RCC 7860 (cell line): ENCODE data around the gene CHN2.

Experiments used
- DNase-seq: peaks from one replicate; pipeline ENCODE4 v3.0.0-alpha.2; 2015; ENCODE audit warnings: low spot score
- FAIRE-seq: peaks from 2 replicates; lab custom pipeline; 2012; peaks lifted over from hg19 to GRCh38; lab: Jason Lieb, UNC

CHN2 gene

DNA sequence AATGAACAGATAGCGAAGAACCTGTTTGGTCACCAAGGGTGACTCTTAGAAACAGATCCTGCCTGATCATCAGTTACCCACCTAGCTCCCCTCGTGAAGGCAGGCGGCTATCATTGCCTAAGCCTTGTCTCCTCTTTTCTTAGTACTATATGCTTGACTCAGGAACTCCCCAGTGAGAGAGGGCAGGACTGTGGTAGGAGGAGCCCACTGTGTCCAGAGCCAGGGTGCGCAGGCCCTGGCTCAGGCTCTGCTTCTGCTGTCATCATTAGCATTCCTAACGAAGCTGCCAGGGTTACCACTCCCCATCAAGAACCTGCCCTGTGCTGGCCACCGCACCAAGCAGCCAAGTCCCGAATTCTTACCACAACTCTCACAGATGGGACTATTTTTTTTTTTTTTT lies 160.8 kb downstream of the CHN2 start:
- FAIRE-seq, result no peak

DNA sequence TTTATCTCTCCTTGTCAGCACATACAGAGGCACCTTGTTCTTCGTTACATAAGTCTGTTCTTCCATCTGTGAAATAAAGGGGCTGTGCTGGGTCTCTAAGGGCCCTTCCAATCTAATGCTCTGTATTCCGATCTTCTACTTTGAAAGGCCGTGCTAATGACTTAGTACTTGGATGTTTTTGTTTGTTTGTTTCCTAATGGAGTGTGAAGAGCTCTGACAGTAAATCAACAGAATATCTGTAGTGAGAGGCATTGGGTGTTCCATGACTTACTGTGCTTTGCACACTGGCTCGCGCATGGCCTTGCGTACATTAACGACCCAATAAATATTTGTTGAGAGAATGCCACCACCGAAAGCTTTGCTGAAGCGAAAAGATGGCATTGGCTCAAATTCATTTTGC lies 162.1 kb downstream of the CHN2 start:
- DNase-seq (no peak), FAIRE-seq (no peak)

More for the DNA sequence above, 160.8 kb downstream of the CHN2 start:
- no peak for DNase-seq

DNA sequence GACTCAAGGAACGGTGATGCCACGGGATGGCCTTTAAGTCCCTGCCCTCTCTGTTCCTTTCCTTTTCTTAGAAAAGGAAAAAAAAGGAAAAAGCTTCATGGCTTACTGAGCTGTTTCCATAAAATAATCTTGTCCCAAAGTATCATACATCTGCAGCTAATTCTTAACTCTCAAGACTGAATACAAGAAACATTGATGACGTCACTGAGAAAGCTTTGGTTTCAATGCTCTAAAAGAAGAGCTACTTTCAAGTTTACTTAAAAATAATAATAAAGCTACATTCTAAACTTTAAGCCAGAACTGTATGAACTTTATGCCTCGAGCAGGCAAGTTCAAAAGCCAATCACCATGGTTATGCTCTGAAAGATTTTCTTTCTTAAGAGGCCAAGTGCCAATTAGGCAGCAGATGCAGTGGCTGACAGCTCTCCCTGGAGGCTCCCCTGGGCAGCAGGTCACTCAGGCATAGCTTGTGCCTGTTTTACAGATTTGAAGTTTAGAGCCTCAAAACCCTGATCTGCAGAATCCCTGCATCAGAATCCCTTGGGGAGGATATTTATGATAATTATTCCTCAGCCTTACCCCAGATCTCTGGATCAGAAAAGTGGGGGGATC lies 165.0 kb downstream of the CHN2 start:
- FAIRE-seq, result no peak
- DNase-seq, result no peak

DNA sequence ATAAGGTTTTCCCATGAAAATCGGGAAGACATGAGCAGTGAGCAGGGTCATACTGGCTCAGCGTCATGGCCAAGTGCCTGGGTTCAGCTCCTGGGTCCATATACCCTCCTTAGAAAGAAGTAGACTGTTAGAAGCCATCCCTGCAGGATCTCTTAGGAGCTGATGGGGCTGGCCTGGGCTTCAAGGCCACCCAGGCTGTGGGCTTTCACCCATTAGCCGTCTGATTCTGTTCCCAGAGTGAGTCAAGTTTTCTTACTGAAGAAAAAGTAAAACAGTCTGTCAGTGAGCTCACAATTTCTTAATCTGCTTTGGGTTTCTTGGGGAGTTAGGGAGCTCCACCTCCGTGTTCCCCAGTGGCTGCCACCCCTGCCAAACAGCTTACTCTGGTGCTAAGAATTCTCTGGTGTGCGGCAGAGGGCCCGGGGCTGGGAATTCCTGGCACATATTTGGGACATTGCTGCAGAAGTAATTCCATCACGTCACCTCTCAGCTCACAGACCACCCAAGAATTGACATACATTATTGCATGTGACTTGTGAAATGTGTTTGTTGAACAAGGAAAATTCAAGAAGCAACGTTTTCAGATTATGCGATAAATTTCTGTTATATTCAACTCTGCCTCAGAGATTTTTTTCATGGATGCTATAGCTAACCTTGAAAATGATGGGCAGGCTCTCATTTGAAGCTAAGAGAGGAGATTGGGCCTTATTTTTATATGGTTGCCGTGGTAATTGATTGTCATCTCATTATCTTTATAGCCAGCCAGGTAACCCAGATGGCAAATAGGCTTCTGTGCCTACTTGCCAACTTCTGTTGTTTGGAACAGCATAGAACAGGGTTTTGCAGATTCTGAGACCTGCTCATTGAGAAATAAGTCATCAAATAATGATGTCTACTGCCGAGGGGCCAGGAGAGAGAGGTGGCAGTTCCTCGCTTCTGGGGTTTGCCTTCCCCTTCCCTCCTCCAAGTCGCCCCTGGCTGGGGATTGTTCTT lies 166.4 kb downstream of the CHN2 start:
- FAIRE-seq (no peak), DNase-seq (no peak)

DNA sequence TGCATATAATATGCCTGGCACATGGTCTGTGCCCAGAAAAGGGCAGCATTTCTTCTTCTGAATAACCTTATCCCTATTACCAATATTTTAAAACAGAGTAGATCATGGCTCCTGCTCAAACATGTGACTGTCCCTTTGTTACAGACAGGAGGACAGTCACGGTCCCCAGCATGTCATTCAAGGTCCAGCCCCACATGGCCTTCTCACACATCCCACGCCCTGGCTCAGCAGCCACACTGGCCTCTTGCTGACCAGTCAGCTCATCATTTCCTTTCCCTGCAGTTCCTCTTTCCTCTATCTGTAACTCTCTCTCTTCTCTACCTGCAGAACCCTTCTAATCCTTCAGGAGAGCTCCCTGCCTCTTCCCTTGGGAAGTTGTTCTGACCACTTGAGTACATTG lies 167.8 kb downstream of the CHN2 start:
- no peak for FAIRE-seq
- DNase-seq, result no peak

DNA sequence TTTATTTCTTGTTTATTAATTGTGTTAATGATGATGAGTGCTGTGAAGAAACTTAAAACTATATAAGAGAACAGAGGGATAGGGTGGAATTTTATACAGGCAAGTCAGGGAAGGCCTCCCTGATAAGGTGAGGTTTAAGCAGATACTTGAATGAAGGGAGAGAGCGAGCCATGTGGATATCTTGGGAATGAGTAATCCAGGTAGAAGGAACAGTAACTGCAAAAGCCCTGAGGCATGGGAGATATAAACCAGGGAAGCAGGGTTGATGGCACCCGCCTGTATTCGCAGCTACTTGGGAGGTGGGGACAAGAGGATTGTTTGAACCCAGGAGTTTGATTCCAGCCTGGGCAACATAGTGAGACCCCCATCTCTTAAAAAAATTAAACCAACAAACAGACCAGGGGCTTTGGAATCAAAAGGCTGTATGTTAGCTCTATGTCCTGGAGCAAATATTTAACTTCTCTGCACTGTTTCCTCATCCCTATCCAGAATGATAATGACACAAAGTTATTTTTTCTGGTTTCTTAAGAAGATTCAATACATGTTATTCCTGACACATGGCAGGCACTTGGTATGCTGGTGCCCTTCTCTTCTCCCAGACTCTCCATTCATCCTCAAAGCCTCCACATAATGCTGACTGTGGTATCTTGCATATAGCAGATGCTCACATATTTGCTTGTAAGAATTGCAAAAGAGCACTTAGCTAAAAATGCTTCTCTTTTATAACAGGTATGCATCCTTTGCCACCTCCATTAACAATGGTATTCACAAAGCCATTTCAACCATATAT lies 169.3 kb downstream of the CHN2 start:
- FAIRE-seq, result no peak
- DNase-seq, result no peak

DNA sequence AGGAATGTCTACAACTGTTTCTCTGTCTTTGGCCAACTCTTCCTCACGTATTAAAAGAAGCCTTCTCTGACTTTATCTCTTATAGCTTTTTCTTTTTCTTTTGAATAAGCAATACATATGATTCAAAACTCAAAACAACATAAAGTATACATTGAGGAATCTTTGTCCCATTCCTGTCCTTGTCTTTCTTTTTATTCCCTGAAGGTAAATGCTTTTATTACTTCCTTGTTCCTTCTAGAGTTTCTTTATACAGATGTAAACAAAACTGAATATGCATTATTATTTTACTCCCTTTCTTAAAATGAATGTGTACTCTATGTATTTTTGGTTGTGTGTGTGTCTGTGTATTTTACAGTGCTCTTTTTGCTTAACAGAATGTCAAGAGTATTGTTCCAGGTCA lies 170.1 kb downstream of the CHN2 start:
- FAIRE-seq, result no peak
- no peak for DNase-seq

DNA sequence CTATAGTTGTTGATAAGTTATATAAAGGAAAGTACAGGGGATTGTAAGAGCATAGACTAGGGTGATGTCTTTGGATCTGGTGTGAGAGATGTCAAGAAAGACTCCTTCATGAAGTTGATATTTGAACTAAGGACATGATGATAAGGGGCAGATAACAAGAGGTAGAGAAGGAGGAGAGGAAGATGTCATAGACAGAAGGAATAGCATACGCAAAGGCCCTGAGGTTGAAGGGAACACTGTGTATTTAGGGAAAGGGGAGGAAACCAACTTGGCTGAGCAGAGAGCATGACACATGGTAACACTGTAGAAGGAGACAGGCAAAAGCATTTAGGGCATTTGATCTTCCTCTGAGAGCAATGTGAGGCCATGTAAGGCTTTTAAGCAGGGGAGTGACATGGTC lies 170.8 kb downstream of the CHN2 start:
- no peak for FAIRE-seq
- no peak for DNase-seq

DNA sequence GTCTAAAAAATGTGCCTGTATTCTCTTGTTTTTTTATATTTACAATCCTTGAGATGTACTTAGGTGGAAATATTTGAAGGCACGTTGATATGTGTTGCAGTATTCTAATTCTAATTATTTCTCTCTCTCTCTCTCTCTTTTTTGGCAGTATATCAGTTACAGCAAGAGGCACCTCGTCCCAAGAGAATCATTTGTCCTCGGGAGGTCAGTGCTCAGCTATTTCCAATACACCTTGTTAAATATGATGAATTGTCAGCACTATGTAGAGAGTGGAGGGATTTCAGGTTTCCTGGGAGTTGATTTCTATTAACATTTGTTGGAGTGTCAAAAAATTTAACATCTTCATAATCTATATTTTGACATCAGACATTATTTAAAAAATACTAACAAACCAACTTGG lies 173.2 kb downstream of the CHN2 start:
- FAIRE-seq (no peak), DNase-seq (no peak)

DNA sequence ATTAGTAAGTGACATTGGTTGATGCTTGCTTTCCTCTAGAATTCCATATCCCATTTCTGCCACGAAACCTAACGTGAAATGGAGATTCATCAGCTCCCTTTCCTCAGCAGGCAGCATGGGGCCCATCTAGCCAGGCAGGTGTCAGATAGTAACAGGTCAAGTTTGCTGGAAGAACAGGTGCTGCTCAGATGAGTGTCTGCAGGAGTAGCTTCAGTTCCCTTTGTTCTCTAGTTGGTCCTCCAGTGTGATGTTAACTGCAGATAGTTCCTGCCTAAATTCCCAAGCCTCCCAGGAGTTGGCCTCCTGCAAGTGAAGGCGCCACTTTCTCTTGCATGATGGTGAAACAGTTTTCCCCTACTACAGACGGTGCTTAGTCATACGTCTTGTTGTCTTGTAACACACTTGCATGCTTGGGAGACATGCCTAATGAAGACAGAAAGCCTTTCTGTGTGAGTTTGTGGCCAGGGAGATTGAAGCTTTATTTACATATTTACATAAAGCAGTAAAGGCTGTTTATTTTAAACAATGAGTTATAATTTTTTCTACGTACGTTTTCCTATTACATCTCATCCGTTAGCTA lies 175.4 kb downstream of the CHN2 start:
- DNase-seq (no peak), FAIRE-seq (no peak)

DNA sequence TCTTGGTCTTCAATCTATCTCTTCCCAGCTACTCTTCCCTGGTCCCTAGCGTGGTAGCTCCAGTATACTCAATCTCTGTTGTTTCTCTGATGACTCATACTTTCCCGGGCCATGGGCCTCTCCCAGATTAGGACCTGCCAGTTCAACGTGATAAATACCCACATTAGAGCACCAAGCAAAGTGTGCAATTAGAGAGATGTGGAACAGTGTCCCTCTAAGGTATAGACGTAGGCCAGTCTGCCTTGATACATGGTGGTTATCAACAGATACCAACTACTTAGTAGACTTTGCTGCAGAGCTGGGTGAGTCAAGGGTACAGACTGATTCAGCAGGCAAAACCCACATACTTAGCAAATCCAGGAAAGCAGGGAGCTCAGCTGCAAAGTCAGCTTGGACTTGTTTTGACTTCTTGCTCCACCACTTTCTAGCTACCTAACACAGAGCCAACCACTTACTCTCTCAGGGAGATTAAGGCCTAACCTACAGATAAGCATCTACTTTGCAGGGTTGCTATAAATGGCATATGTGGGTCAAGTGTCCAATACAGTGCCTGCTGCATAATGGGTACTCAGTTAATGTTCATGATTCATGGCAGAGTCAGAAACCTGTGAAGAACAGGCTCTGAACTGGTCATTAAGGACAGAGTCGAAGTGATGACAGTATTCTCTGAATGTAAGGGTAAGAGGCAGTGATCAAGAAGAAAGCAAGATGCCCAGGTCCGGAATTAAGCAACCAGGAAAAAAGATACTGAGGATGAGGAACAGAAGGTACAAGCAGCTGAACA lies 176.1 kb downstream of the CHN2 start:
- FAIRE-seq (no peak), DNase-seq (no peak)

DNA sequence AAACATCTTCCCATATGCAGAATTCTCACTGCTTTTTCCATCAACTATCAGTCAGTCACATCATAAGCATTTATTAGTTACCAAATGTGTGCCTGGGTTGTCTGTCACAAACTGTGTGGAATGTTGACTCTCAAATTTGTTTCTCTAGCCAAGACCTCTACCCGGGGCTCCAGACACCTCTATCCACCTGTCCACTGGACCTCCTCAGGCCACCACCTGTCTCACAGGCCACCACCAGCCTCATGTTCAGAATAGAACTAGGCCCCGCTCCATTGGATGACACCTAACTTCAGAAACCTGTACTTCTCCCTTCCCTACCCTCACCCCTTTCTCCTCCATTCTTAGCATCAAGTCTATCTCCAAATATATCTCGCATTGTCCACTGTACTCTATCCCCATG lies 176.9 kb downstream of the CHN2 start:
- no peak for FAIRE-seq
- no peak for DNase-seq

DNA sequence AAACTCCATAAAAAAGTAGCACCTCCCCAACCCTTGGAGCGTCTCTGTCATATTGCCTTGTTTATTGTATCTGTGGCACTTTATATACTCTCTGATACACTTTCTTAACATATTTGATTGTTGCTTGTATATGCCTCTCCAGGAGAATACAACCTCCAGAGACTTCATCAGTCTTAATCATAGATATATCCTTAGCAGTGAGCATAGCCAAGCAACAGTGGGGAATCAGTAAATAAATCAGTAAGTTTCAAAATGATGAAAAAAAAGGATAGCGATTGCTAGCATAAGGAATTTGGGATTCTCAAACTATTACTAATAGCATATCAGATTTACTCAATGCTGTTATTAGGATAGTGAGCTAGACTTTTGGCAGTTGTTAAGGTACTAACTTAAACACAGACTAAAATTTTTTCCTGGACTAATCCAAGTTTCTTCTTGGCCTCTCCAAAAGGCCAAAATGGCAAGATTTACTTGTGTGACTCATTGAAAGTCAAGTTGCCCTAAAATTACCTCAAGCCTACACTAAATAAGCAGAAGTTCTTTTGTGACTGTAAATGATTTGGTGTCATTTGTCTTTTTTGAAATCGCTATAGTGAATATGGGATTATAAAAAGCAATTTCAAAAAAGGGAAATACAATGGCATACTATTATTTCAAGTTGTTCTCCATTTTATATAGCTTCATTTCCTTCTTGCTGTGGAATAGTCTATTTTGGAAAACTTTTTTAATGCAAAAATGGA lies 177.9 kb downstream of the CHN2 start:
- DNase-seq (no peak), FAIRE-seq (no peak)

DNA sequence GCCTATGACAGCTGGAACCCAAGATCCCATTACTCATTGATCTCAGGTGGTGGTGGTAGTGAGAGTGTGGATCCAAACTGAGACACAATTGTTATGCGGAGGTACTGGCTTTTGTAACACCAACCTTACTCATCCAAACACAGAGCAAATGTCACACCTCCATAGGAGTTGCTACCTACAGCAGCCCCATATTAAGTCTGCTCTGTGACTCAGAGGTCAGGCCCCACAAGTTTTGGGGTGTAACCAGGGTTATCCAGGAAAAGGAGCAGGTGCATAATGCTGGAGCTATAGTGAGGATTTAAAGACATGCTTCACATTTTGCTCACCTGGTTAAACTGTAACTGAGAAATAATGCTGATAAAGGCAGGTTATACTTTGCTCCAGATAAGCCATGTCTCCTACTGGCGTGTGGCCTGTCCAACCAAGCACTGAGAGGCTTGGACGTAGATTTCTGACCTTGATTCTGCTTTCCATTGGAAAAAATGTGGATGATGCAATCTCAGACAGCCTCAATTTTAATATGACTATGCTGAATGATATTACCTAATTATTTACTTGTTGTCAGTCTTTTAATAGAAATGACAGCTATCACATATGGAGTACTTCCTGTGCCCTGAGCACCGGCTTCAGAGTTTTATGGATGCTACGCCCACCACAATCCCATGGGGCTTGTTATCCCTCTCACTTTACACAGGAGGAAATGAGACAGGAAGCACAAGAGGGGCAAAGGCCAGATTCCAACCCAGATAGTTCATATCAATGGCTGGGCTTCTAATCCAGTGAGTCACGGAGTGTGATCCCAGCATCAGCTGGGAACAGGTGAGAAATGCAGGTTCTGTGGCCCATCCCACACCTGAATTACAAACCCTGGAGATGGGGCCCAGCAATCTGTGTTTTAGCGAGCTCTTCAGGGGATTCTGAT lies 181.3 kb downstream of the CHN2 start:
- DNase-seq (no peak), FAIRE-seq (no peak)

DNA sequence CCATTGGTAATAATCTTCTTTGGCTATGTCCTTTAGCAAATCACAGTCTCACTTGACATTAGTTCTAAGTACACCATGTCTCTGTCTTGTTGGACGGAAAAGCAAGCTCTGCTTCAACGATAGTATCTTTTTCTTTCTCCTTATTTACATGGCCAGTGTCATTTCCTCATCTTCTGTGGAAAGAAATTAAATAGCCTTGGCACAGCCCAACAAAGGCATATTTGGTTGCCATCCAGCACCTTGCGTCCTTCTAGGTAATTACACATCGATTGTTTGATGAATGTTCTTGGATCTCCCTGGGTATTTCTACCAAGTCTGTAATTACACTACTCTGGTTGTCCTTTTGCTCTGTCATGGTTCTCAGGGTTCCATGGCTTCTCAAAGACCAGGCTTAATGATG lies 183.1 kb downstream of the CHN2 start:
- FAIRE-seq, result no peak
- no peak for DNase-seq

DNA sequence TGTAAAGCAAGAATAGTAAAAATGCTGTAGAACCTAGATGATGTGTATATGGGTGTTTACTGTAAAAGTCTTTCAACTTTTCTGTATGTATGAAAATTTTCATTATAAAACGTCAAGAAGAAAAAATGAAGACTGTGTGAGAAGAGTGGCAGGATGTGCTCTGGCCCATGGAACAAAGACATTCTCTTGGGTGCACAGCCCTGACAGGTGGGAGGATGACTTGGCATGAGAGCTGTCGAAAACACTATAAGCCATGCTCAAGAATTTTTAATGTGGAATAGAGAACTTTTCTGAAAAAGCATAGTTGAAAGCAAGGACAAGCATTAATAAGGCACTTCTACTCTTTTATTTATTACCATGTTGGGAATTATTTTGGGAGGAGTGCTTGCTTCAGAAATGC lies 185.0 kb downstream of the CHN2 start:
- no peak for DNase-seq
- FAIRE-seq, result no peak

DNA sequence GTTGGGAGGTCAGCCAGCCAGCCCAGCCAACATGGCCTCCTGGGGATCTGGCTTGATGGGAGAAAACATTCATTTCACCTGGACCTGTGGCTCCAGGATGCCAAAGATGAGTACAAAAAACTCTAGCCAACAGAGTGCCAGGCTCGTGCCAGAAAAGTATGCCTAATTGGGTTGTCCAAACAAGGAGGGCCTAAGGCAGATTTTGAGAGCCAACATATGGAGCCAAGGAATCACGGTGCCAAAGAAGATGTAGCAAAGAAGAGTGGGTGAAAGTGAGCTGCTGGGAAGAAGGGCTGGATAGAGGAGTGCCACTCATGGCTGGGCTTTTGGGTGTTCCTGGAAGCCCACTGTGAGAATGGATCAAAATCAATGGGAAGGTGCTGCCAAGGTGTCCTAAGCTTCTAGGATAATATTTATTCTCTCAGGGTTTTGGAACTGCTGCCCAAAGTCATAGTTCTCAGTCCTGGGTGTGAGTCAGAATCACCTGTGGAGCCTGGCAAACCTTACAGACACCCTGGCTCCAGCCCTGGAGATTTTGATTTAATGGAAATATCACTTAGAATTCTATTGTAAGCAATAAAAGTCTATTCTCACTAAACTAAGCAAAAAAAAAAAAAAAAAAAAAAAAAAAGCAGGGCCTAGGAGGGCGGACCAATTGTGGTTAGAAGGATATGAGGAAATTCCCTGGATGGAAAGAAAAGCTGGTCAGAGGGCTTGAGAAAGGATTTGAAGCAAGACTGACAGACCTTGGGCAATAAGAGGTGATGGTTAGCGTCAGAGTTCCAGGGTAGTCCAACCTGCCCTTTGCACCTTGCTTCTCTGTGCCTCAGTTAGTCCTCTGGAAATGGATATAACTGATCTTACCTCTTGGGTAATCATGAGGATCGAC lies 186.9 kb downstream of the CHN2 start:
- FAIRE-seq, result no peak
- no peak for DNase-seq

DNA sequence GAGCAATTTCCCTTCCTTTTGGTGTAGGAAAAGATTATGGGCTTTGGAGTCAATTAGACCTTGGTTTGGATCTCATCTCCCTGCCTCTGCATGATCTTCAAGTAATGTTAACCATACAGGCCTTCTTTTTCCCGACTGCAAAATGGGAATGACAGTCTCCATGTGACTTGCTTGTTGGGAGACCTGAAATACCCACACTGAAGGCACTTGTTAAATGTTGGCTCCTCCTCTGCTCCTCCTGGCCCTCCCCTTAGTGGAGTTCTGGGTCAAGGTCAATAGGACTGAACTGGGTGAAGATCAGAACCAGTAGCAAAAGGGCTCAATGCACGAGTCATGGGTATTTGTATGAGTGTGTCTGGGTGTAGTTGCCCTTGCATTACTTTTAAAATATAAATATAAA lies 189.7 kb downstream of the CHN2 start:
- FAIRE-seq (no peak), DNase-seq (no peak)
